NCI-H1694 treated with DMSO at 0.1 percent for 48 hours (cell line): ENCODE data around the gene FSTL1.

Source experiments
- DNase-seq: peaks from one replicate; lab custom pipeline; 2025; lab: John Stamatoyannopoulos, UW

FSTL1 gene, protein sequence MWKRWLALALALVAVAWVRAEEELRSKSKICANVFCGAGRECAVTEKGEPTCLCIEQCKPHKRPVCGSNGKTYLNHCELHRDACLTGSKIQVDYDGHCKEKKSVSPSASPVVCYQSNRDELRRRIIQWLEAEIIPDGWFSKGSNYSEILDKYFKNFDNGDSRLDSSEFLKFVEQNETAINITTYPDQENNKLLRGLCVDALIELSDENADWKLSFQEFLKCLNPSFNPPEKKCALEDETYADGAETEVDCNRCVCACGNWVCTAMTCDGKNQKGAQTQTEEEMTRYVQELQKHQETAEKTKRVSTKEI

DNA sequence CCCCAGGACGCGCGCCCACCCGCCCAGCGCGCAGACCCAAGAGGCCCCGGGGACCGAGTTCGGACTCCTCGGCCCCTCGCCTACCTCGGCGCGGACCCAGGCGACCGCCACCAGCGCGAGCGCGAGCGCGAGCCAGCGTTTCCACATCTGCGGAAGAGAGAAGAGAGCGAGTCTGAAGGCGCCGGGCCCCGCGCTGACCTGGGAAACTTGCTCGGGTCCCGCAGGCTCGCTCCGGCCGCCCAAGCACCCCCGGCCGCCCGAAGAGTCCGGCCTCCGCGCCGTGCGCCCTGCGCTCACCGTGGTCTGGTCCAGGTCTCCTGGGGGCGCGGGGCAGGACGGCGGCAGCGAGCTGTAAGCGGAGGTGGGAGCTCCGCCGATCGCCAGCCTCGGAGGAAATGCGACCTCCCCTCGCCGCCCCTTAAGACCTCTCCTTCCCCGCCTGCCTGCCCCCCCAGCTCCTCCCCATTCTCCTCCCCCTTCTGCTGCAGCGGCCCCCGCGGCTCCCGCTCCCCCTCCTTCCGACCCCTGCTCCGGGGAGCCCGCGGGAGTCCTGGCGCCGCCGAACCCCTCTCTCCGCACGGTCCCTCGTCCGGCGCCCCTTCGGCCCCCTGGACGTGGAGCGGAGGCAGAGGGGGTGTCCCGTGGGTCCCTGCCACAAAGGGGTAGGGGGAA is at the start of gene FSTL1:
TSS of gene FSTL1 (minus strand) at position 393 of the 672 bp plus-strand sequence. CDS start at position 147, 246 bp downstream.
- DNase-seq, result no peak

DNA sequence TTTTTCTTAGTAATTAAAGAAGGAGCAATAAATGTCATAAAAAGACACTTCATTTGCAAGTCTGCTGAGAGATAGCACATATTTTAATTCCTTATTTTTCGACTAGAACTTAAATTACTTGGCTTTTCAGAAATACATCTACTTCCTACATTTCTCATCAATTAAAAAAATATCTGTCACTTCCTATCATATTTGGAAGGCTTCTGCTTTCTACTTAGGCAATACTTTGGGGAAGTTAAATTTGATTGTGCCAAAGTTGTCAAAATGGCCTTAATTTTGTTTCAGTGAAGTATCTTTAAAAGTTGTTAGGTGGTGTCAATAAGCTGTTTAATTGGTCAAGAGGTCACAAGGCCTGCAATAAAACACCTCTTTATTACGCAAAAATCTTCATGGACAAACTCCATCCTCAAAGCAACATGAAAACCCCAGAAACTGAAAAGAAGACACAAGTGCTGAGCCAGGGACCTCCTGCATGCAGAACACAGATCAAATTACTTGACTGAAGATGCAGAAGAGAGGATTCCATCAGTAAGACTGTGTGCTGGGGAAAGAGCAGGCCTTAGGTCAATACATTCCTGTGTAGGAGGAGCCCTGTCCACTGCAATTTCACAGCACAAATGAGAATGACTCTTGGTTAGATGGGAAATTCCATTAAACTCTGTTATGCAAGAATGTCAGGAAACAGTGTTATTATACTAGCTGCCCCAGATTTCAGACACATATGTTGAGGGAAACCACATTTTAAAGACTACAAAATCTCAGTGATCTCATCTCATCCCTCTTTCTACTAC is 48.0 kb upstream of the FSTL1 start:
- DNase-seq, result no peak

DNA sequence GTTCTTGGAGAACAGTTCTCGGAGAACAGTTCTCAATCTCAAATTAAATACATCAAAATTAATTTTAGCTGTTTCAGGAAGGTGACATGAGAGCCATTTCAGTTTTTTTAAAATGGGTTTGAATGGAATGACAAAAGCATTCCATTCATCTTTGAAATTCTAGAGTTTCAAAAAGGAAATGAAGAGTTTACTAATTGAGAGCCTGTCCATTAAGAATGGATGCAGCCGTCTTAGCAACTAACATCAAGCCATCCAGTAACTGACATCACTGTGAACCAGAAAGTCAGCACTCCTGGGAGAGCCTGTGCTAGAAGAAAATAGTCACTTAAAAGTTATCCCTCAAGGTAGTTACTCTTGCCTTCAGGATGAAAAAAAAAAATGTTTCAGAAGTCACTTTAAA is 47.0 kb upstream of the FSTL1 start:
- no peak for DNase-seq

GRCh38 chr3:120497336-120497735 is 46.5 kb upstream of the FSTL1 start:
- DNase-seq, result no peak

GRCh38 chr3:120496278-120497002 is 45.6 kb upstream of the FSTL1 start:
- no peak for DNase-seq

GRCh38 chr3:120495809-120496208 is 45.0 kb upstream of the FSTL1 start:
- no peak for DNase-seq

DNA sequence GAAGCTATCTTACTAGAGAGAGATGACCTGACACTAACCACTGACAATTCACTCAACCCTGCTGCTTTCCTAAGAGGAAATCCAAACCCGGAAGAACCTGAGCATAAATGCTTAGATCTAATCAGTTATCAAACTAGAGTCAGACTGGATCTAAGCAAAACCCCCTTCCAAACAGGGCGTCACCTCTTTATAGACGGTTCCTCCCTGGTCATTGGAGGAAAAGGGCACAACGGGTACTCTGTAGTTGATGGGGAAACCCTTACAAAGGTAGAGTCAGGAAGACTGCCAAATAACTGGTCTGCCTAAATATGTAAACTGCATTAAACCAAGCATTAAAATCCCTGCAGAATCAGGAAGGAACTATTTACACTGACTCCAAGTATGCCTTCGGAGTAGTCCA is 41.3 kb upstream of the FSTL1 start:
- DNase-seq, result no peak

DNA sequence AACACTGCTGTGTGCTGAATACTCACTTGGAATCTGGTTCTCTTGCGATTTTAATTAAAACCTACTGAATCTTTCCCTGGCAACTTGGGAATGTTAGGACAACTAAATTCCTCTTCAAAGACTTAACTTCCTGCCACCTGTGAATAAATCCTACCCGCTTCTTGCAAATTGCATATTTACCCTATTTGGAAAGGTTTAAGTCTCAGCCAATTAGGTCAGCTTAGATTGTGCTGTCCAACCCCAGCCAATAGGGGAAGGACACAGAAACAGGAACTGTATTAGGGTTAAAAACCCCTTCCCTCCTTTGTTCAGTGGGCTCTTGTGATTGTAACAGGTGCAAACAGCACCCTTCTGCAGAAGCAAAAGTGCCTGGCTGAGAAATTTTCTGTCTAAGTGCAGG is 38.6 kb upstream of the FSTL1 start:
- DNase-seq, result no peak

- DNase-seq, result no peak
Observed at GRCh38 chr3:120488296-120488695, 37.5 kb upstream of the FSTL1 start.

DNA sequence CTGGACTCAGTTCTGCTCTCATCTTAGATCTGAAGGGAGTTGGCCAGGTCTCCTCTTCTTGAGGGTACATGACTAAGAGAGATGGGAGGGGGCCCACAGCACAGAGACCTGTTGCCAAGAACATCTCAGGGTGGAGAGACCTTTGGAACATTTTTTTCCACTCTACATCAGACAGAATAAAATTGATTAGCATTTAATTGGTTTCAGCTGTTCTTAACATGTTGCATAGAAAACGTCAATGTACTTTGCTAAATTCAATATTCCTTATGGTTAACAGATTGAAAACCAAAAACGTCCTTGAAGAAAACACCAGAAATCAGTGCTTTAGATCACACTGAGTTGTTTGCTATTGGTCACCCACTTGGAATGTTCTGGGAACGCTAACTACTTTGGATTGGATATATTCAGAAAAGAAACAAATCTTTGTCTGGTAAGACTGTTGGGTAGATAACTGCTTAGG is 36.4 kb upstream of the FSTL1 start:
- no peak for DNase-seq

DNA sequence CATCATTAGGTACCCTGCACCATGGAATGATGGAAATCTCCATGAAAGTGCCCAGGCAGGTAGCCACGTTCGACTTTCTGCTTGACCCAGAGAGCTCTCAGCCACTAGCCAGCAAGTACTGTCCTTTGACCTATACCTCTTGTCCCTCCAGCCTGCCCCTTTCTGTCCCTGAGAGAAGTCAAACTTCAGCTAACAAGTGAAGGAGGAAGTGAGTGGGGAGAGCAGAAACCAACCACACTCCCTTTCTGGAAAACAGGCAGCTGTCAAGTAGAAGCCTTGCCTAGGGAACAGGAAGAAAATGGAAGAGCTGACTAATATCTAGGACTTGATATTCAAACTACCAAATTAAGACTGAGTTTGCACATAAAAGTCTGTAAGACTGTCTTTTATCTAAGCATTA is 30.3 kb upstream of the FSTL1 start:
- DNase-seq, result no peak

DNA sequence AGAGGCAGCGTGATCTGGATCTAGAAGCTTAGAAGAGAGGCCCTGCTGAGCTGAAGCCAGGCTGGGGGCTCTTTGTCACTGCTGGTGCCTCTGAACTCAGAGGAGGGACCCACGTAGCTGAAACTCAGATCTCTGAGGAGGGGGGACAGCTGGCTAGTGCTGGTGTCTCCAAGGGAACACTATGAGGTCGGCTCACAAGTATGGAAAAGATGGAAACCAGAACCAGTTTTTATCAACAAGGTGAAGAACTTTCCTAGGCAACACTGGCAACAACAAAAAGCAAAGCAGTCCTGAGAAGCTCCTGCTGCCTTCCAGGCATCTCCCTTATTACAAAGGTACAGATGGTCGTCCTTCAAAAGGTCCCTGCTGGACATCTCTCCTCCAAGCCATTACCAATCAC is 27.0 kb upstream of the FSTL1 start:
- DNase-seq, result no peak

GRCh38 chr3:120475722-120476377 is 25.1 kb upstream of the FSTL1 start:
- no peak for DNase-seq

GRCh38 chr3:120473896-120474675 is 23.3 kb upstream of the FSTL1 start:
- DNase-seq, result no peak

GRCh38 chr3:120473389-120473788 is 22.6 kb upstream of the FSTL1 start:
- no peak for DNase-seq

DNA sequence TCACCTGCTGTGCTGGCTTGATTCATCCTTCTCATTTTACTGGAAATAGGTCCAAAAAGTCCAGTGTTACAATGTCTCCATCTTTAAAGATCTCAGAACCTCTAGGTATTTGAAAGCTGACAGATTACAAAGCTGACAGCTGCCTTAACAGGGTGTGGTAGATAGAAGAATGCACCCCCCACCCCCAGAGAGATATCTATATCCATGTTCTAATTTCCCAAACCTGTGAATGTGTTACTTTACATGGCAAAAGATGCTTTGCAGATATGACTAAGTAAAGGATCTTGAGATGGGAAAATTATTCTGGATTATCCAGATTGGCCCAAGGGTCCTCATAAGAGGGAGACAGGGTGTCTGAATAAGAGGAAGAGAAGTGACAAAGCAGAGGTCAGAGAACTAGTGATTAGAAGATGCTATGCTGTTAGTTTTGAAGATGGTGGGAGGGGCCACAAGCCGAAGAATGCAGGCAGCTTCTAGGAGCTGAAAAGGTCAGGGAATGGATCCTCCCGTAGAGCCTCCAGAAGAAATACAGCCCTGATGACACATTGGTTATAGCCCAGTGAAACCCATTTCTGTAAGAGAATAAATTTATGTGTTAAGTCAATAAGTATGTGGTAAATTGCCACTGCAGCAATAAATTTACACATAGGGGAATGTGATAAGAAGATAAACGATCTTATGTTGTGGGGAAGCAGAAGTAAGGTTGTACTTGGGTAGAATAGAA is 21.5 kb upstream of the FSTL1 start:
- DNase-seq, result no peak

DNA sequence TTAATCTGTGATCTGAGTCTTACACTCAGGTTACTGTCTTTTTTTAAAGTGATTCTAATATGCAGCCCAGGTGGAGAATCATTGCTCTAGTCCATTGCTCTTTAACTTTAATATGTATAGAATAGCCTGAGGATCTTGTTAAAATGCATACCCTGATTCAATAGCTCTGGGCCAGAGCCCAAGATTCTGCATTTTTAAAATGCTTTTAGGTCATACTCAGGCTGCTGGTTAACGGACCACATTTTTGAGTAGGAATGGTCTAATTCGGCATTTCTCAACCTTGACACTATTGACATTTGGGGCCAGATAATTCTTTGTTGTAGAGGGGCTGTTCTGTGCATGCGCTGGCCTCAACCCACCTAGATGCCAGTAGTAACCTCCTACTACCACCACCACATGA is 20.9 kb upstream of the FSTL1 start:
- no peak for DNase-seq

GRCh38 chr3:120470870-120471269 is 20.1 kb upstream of the FSTL1 start:
- no peak for DNase-seq

DNA sequence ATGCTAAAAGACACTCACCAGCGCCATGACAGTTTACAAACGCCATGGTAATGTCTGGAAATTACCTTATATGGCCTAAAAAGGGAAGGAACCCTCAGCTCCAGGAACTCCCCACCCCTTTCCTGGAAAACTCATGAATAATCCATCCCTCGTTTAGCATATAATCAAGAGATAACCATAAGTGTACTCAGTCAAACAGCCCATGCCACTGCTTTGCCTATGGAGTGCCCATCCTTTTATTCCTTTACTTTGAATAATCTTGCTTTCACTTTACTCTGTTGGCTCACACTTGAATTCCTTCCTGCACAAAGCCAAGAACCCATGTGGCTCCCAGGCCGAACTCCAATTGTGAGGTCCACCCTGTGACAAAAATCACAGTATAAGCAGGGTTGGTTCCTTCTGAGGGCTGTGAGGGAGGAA is 19.1 kb upstream of the FSTL1 start:
- DNase-seq, result no peak

GRCh38 chr3:120469440-120469839 is 18.6 kb upstream of the FSTL1 start:
- no peak for DNase-seq
